ENCODE measurements around the gene WDR7.

- TF ChIP-seq SREBF2 (CRISPR knock-in tag; IDR thresholded peaks at IDR 0.05) (no peak), RCOR1 (IDR thresholded peaks at IDR 0.05; ENCODE audit: borderline replicate concordance in 1 of 2, low read depth in 2 of 2, low read length in 2 of 2) (no peak)
These were observed 401.6 kb downstream of the WDR7 start for GRCh38 chr18:57052759-57053158.

Measured in K562 (cell line).